OCI-LY3 (cell line): ENCODE measurements around the gene RNF11.

Experiments
- H2AFZ ChIP-seq: fragments of 200-600, 300-600 bp; shearing (Covaris generic); 2 replicates; pipeline ENCODE4 v1.6.0; 2014; ENCODE audit warnings: antibody characterized with exemption, low read depth, low read length
- H3K27ac ChIP-seq: fragments of 200-600, 300-600 bp; sonication (generic); 2 replicates; pipeline ENCODE4 v1.5.1; 2014; ENCODE audit warnings: mild to moderate bottlenecking, low read length, moderate library complexity, mixed read lengths
- H3K27me3 ChIP-seq: fragments of 200-600, 300-600 bp; sonication (generic); 2 replicates; pipeline ENCODE4 v1.6.1; 2014; ENCODE audit warnings: low read depth, low read length, mixed read lengths
- H3K36me3 ChIP-seq: fragments of 200-600, 300-600 bp; sonication (generic); replicated peaks from 2 replicates; pipeline ENCODE3; 2014; ENCODE audit warnings: low read depth, low read length, mixed read lengths
- H3K4me1 ChIP-seq: fragments of 300-600, 200-600 bp; sonication (generic); 2 replicates; pipeline ENCODE4 v1.6.1; 2014; ENCODE audit warnings: low read length, mixed read lengths
- H3K4me2 ChIP-seq: fragments of 200-600, 300-600 bp; sonication (generic); 2 replicates; pipeline ENCODE4 v1.6.1; 2014; ENCODE audit warnings: low read length, mixed read lengths
- H3K4me3 ChIP-seq: fragments of 300-600, 200-600 bp; sonication (generic); 2 replicates; pipeline ENCODE4 v1.5.1; 2014; ENCODE audit warnings: antibody characterized with exemption, mild to moderate bottlenecking, low read length, moderate library complexity
- H3K79me2 ChIP-seq: fragments of 300-600, 200-600 bp; shearing (Covaris generic); 2 replicates; pipeline ENCODE4 v1.6.1; 2014; ENCODE audit warnings: mild to moderate bottlenecking, low read length, mixed read lengths
- H3K9ac ChIP-seq: fragments of 300-600, 200-600 bp; shearing (Covaris generic); 2 replicates; pipeline ENCODE4 v1.6.0; 2014; ENCODE audit warnings: mild to moderate bottlenecking, low read length, moderate library complexity
- H3K9me3 ChIP-seq: fragments of 200-600, 300-600 bp; shearing (Covaris generic); 2 replicates; pipeline ENCODE4 v1.6.1; 2014; ENCODE audit warnings: low read length, mixed read lengths; ENCODE audit not compliant: insufficient read depth
- H4K20me1 ChIP-seq: fragments of 200-600, 300-600 bp; sonication (generic); 2 replicates; pipeline ENCODE4 v1.6.1; 2016; ENCODE audit warnings: low read length, mixed read lengths; ENCODE audit not compliant: insufficient read depth
- EZH2phosphoT487 ChIP-seq: fragments of 200-600 bp; shearing (Covaris generic); IDR thresholded peaks from 2 replicates; pipeline ENCODE4 v1.6.1; 2018; ENCODE audit warnings: antibody characterized with exemption, mixed run types, low read depth
- TF ChIP-seq, protein P1 (sequence below): fragments of 200-600, 300-600 bp; sonication (generic); IDR thresholded peaks from 2 replicates; pipeline ENCODE4 v1.5.1; 2014; ENCODE audit warnings: antibody characterized with exemption, low read length, low read depth

RNF11 gene

DNA sequence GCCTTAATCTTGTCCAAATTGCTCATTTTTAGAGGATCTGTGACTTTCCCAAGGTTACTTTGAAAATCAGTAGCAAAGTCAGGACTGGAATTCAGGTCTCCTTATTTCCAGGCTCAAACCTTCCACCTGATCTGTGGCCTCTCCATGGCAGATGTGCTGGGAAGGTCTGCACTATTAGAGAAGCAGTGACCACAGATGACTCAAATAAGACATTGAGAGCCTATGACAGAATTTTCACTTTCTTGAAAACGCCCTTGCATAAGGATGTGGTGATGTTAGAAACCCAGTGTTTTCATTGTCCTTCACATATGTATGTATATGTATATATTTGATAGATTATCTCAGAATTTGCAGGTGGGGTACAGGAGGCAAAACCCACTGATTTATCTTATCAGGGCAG lies 49.0 kb downstream of the RNF11 start:
- H3K27ac ChIP-seq = no peak overlapping the region
- H3K4me1 ChIP-seq = peaks cover 24% of the 10 kb centered on the region
- TF ChIP-seq, protein P1, sequence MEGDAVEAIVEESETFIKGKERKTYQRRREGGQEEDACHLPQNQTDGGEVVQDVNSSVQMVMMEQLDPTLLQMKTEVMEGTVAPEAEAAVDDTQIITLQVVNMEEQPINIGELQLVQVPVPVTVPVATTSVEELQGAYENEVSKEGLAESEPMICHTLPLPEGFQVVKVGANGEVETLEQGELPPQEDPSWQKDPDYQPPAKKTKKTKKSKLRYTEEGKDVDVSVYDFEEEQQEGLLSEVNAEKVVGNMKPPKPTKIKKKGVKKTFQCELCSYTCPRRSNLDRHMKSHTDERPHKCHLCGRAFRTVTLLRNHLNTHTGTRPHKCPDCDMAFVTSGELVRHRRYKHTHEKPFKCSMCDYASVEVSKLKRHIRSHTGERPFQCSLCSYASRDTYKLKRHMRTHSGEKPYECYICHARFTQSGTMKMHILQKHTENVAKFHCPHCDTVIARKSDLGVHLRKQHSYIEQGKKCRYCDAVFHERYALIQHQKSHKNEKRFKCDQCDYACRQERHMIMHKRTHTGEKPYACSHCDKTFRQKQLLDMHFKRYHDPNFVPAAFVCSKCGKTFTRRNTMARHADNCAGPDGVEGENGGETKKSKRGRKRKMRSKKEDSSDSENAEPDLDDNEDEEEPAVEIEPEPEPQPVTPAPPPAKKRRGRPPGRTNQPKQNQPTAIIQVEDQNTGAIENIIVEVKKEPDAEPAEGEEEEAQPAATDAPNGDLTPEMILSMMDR = no peak
- TF ChIP-seq EZH2phosphoT487 = no peak
- H4K20me1 ChIP-seq = no peaks in the 10 kb centered on the region; the same call in 1 of the 2 replicates
- H3K4me3 ChIP-seq = peak overlapping the region; percentile 39
- no peaks in the 10 kb centered on the region for H3K9me3 ChIP-seq
- H3K36me3 ChIP-seq = no peaks in the 10 kb centered on the region
- H3K79me2 ChIP-seq = no peaks in the 10 kb centered on the region
- no peaks in the 10 kb centered on the region for H3K27me3 ChIP-seq
- no peak overlapping the region for H3K9ac ChIP-seq
- H2AFZ ChIP-seq = no peak overlapping the region
- peak overlapping the region; percentile 65 for H3K4me2 ChIP-seq

DNA sequence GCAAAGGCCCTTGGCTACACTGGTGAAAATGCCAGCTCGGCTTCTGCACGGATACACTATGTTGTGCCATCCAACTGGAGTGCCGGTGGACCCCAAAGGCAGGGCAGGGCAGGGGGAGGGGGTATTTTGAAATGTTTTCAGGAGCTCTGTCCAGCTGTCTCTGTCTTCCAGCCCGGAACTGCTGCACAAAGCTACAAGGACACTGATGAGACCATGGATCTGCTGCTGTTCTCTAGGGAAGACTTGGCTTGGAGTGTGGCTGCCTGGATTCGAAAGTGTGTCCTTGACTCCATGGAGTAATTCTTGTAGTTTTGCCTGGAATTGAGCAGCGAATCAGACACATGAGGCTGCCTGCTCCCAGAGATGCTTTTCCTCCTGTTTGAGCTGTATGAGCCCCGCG lies 51.9 kb downstream of the RNF11 start:
- peaks cover 23% of the 10 kb centered on the region for H3K4me1 ChIP-seq
- no peaks in the 10 kb centered on the region for H3K36me3 ChIP-seq
- no peak overlapping the region for H3K4me2 ChIP-seq
- H3K9me3 ChIP-seq = no peaks in the 10 kb centered on the region
- no peaks in the 10 kb centered on the region; the same call in 1 of the 2 replicates for H4K20me1 ChIP-seq
- no peaks in the 10 kb centered on the region for H3K27me3 ChIP-seq
- no peak overlapping the region for H3K9ac ChIP-seq
- no peak overlapping the region for H3K27ac ChIP-seq
- H2AFZ ChIP-seq = no peak overlapping the region
- H3K4me3 ChIP-seq = no peak overlapping the region
- no peaks in the 10 kb centered on the region for H3K79me2 ChIP-seq
- TF ChIP-seq, protein P1 = no peak
- no peak for TF ChIP-seq EZH2phosphoT487

DNA sequence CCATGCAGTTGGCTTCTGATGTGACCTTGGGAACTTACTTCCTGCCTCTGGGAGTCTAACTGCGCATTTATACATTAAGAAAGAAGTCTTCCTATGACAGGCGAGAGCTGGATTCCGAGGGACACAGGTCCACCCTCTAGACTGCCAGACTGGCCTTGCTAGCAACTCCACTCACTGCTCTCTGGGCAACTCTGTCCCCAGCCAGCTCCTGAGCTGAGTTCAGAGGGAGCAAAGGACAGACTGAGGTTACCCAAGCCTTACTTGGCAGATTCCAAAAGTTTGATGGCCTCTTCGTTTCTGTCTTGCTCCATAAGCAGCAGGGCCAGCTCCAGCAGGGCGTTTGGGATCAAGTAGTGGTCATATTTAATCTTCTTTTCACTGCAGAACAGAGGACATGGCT lies 52.5 kb downstream of the RNF11 start:
- Histone ChIP-seq H3K27me3 (no peaks in the 10 kb centered on the region), H3K4me3 (no peak overlapping the region), H3K27ac (no peak overlapping the region), H3K9ac (no peak overlapping the region), H3K36me3 (no peaks in the 10 kb centered on the region), H3K4me1 (peaks cover 19% of the 10 kb centered on the region), H4K20me1 (no peaks in the 10 kb centered on the region; the same call in 1 of the 2 replicates), H2AFZ (no peak overlapping the region), H3K4me2 (no peak overlapping the region), H3K79me2 (no peaks in the 10 kb centered on the region), H3K9me3 (no peaks in the 10 kb centered on the region)
- TF ChIP-seq EZH2phosphoT487 = no peak
- TF ChIP-seq, protein P1 = no peak

DNA sequence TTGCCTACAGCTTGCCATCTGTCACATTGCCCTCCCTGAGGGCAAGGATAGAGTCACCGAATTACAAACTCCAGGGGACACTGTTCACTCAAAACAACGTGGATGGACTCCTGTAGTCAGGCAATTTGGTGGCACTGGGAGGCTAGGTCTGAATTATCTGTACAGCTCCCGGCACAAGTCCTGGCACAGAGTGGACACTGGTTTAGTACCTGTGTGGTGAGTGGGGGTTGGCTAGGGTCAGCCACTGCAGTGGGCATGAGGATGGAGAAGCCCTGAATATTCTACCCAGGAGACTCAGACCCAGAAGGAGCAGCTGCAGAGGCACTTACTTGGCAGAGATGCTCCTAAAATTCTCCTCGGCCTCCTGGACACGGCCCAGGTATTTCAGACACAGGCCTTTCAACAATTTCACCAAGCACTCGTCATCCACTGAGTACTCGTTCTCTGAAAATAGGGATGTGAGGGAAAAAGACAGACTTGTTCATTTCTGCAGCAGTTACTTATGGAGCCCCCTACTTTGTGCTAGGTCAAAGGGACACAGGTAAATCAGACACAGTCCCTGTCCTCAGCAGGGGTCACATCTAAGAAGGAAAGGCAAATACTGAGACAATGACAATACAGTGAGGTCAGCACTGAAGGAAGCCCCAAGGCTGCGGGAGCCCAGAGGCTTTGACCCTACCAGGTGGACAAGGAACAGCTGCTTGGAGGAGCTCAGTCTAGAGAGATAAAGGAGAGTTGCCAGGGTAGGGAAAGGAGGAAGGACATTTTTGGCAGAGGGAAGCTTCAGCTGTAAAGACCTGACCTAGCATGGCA lies 53.8 kb downstream of the RNF11 start:
- no peaks in the 10 kb centered on the region for H3K27me3 ChIP-seq
- no peak overlapping the region for H3K4me3 ChIP-seq
- H3K4me2 ChIP-seq = no peak overlapping the region
- H2AFZ ChIP-seq = no peak overlapping the region
- H4K20me1 ChIP-seq = no peaks in the 10 kb centered on the region; the same call in 1 of the 2 replicates
- no peaks in the 10 kb centered on the region for H3K79me2 ChIP-seq
- no peak overlapping the region for H3K9ac ChIP-seq
- TF ChIP-seq, protein P1 = no peak
- TF ChIP-seq EZH2phosphoT487 = no peak
- no peaks in the 10 kb centered on the region for H3K36me3 ChIP-seq
- no peaks in the 10 kb centered on the region for H3K9me3 ChIP-seq
- no peak overlapping the region for H3K27ac ChIP-seq
- peaks cover 6% of the 10 kb centered on the region for H3K4me1 ChIP-seq
